Measurements from ENCODE around the gene FAM227B. TPM values are rescaled to one million over a fixed set of nuclear protein-coding genes. Genes with fewer than 3 reads are reported as not detected.
A peak's percentile ranks its signal among the peaks of the same experiment; 100 is the strongest.

Gene FAM227B
- total RNA-seq, 6 experiments from 2014 or later = 4.3 to 7.5 (median 5.7) TPM

DNA sequence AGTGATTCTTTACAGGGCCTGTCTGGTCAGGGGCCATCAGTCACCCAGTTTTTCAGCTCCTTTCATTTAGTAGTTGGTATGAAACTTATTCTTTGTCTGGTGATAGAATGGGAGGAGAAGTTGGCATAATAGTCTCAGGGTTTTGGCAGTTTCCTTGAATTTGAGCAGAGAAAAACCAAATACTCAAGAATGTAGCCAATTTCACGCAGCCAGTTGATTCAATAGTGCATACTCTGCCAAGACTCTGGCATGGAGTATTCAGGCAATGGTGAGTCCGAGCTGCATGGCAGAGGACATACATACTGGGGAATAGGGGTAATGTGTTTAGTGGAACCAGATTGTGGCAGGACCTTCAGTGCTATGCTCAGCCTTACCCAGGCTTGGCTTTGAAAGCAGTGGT lies 332.2 kb downstream of the FAM227B start:
- TF ChIP-seq, protein P1, sequence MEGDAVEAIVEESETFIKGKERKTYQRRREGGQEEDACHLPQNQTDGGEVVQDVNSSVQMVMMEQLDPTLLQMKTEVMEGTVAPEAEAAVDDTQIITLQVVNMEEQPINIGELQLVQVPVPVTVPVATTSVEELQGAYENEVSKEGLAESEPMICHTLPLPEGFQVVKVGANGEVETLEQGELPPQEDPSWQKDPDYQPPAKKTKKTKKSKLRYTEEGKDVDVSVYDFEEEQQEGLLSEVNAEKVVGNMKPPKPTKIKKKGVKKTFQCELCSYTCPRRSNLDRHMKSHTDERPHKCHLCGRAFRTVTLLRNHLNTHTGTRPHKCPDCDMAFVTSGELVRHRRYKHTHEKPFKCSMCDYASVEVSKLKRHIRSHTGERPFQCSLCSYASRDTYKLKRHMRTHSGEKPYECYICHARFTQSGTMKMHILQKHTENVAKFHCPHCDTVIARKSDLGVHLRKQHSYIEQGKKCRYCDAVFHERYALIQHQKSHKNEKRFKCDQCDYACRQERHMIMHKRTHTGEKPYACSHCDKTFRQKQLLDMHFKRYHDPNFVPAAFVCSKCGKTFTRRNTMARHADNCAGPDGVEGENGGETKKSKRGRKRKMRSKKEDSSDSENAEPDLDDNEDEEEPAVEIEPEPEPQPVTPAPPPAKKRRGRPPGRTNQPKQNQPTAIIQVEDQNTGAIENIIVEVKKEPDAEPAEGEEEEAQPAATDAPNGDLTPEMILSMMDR (IDR thresholded peaks at IDR 0.05) = no peak
- Mint-ChIP-seq H3K27me3 (ENCODE audit: insufficient read depth) (no peaks in the 10 kb centered on the region), H3K4me3 (no peak overlapping the region), H3K4me1 (ENCODE audit: low read depth) (peaks cover 23% of the 10 kb centered on the region), H3K36me3 (ENCODE audit: low read depth) (peaks cover 55% of the 10 kb centered on the region), H3K27ac (no peak overlapping the region), H3K9me3 (no peaks in the 10 kb centered on the region)
- no peak for DNase-seq

GRCh38 chr15:49287481-49287880 lies 333.1 kb downstream of the FAM227B start:
- H3K4me1 Mint-ChIP-seq (ENCODE audit: low read depth) = peaks cover 33% of the 10 kb centered on the region
- no peaks in the 10 kb centered on the region for H3K9me3 Mint-ChIP-seq
- TF ChIP-seq, protein P1 (IDR thresholded peaks at IDR 0.05) = no peak
- H3K36me3 Mint-ChIP-seq (ENCODE audit: low read depth) = peaks cover 57% of the 10 kb centered on the region
- H3K27me3 Mint-ChIP-seq (ENCODE audit: insufficient read depth) = no peaks in the 10 kb centered on the region
- H3K27ac Mint-ChIP-seq = no peak overlapping the region
- no peak overlapping the region for H3K4me3 Mint-ChIP-seq
- DNase-seq = no peak

- Mint-ChIP-seq H3K4me3 (no peak overlapping the region), H3K27ac (no peak overlapping the region), H3K27me3 (ENCODE audit: insufficient read depth) (no peaks in the 10 kb centered on the region), H3K36me3 (ENCODE audit: low read depth) (peaks cover 57% of the 10 kb centered on the region), H3K9me3 (no peaks in the 10 kb centered on the region), H3K4me1 (ENCODE audit: low read depth) (peaks cover 39% of the 10 kb centered on the region)
- TF ChIP-seq, protein P1 (IDR thresholded peaks at IDR 0.05) = no peak
- DNase-seq = no peak
Measured at GRCh38 chr15:49286649-49287404, 333.8 kb downstream of the FAM227B start.

DNA sequence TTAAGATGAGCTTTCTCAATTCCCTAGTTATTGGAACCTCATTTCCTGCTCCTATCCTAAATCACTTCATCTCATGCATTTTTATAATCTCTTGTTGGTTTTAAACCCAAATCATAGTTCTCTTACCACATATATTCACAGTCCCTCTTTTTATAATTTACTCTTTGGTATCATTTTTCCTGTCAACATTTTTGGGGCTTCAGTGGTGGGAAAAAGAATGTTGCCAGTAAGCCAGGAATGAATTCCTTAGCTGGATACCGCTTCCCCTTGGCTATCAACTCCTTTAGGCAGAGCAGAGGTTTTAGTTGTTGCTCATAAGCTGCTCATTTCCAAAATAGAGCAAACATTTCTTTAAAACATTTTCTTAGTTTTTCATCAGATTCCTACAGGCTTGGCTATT lies 338.3 kb downstream of the FAM227B start:
- Mint-ChIP-seq H3K4me3 (no peak overlapping the region; the same call in 1 of the 2 replicates), H3K27ac (peak overlapping the region; percentile 24), H3K9me3 (no peaks in the 10 kb centered on the region), H3K27me3 (ENCODE audit: insufficient read depth) (no peaks in the 10 kb centered on the region), H3K36me3 (ENCODE audit: low read depth) (peaks cover 70% of the 10 kb centered on the region), H3K4me1 (ENCODE audit: low read depth) (peaks cover 63% of the 10 kb centered on the region)
- peak; percentile 75 for DNase-seq
- TF ChIP-seq, protein P1 (IDR thresholded peaks at IDR 0.05) = no peak

GRCh38 chr15:49279521-49280456 lies 340.8 kb downstream of the FAM227B start:
- H3K4me1 Mint-ChIP-seq (ENCODE audit: low read depth) = peaks cover 42% of the 10 kb centered on the region
- H3K4me3 Mint-ChIP-seq = no peak overlapping the region
- DNase-seq = no peak
- H3K9me3 Mint-ChIP-seq = no peaks in the 10 kb centered on the region
- no peak overlapping the region for H3K27ac Mint-ChIP-seq
- TF ChIP-seq, protein P1 (IDR thresholded peaks at IDR 0.05) = no peak
- no peaks in the 10 kb centered on the region for H3K27me3 Mint-ChIP-seq (ENCODE audit: insufficient read depth)
- peaks cover 56% of the 10 kb centered on the region for H3K36me3 Mint-ChIP-seq (ENCODE audit: low read depth)

Measured in HFFc6 (cell line).